Measurements from ENCODE around the gene POLE.

The POLE gene

GRCh38 chr12:132578826-132579225 is 108.3 kb downstream of the POLE start:
- Histone ChIP-seq H3K27me3 (no peaks in the 10 kb centered on the region), H3K27ac (no peak overlapping the region), H3K4me1 (ENCODE audit: control insufficient read depth in 1 of 2, insufficient read depth in 1 of 2, low read depth in 1 of 2, low read length in 1 of 2) (no peaks in the 10 kb centered on the region), H3K36me3 (peaks cover 81% of the 10 kb centered on the region), H3K4me3 (ENCODE audit: low read depth in 1 of 2, low read length in 1 of 2) (no peak overlapping the region), H3K9me3 (no peaks in the 10 kb centered on the region)
- TF ChIP-seq CTCF (IDR thresholded peaks at IDR 0.05): no peak

GRCh38 chr12:132578118-132578517 is 109.0 kb downstream of the POLE start:
- no peak overlapping the region for H3K4me3 ChIP-seq (ENCODE audit: low read depth in 1 of 2, low read length in 1 of 2)
- H3K27me3 ChIP-seq: no peaks in the 10 kb centered on the region
- H3K27ac ChIP-seq: no peak overlapping the region
- no peaks in the 10 kb centered on the region for H3K4me1 ChIP-seq (ENCODE audit: control insufficient read depth in 1 of 2, insufficient read depth in 1 of 2, low read depth in 1 of 2, low read length in 1 of 2)
- peaks cover 85% of the 10 kb centered on the region for H3K36me3 ChIP-seq
- no peak for TF ChIP-seq CTCF (IDR thresholded peaks at IDR 0.05)
- no peaks in the 10 kb centered on the region for H3K9me3 ChIP-seq

- no peaks in the 10 kb centered on the region for H3K9me3 ChIP-seq
- no peak overlapping the region for H3K27ac ChIP-seq
- no peaks in the 10 kb centered on the region for H3K4me1 ChIP-seq (ENCODE audit: control insufficient read depth in 1 of 2, insufficient read depth in 1 of 2, low read depth in 1 of 2, low read length in 1 of 2)
- peaks cover 87% of the 10 kb centered on the region for H3K36me3 ChIP-seq
- H3K27me3 ChIP-seq: no peaks in the 10 kb centered on the region
- no peak for TF ChIP-seq CTCF (IDR thresholded peaks at IDR 0.05)
- H3K4me3 ChIP-seq (ENCODE audit: low read depth in 1 of 2, low read length in 1 of 2): no peak overlapping the region
Measured at GRCh38 chr12:132577191-132577920, 109.8 kb downstream of the POLE start.

GRCh38 chr12:132576701-132577100 is 110.4 kb downstream of the POLE start:
- Histone ChIP-seq H3K4me3 (ENCODE audit: low read depth in 1 of 2, low read length in 1 of 2) (no peak overlapping the region), H3K36me3 (peaks cover 90% of the 10 kb centered on the region), H3K4me1 (ENCODE audit: control insufficient read depth in 1 of 2, insufficient read depth in 1 of 2, low read depth in 1 of 2, low read length in 1 of 2) (no peaks in the 10 kb centered on the region), H3K27me3 (no peaks in the 10 kb centered on the region), H3K27ac (no peak overlapping the region), H3K9me3 (no peaks in the 10 kb centered on the region)
- TF ChIP-seq CTCF (IDR thresholded peaks at IDR 0.05): no peak

- Histone ChIP-seq H3K27me3 (no peaks in the 10 kb centered on the region), H3K9me3 (no peaks in the 10 kb centered on the region), H3K36me3 (peaks cover 90% of the 10 kb centered on the region), H3K27ac (no peak overlapping the region), H3K4me3 (ENCODE audit: low read depth in 1 of 2, low read length in 1 of 2) (no peak overlapping the region), H3K4me1 (ENCODE audit: control insufficient read depth in 1 of 2, insufficient read depth in 1 of 2, low read depth in 1 of 2, low read length in 1 of 2) (no peaks in the 10 kb centered on the region)
- TF ChIP-seq CTCF (IDR thresholded peaks at IDR 0.05): no peak
Measured at GRCh38 chr12:132575661-132576060, 111.5 kb downstream of the POLE start.
